22Rv1 (cell line): ENCODE results near the gene ANO2.

ENCODE experiments used
- CTCF ChIP-seq: fragments of 450-650 bp; IDR thresholded peaks from 2 replicates; pipeline ENCODE4 v1.5.1; 2017; ENCODE audit warnings: mild to moderate bottlenecking
- ZFX ChIP-seq: fragments of 450-650 bp; IDR thresholded peaks from 2 replicates; pipeline ENCODE4 v1.6.1; 2017; ENCODE audit warnings: antibody characterized with exemption, borderline replicate concordance

GRCh38 chr12:5916785-5917290 lies 28.2 kb downstream of the ANO2 start:
- TF ChIP-seq CTCF (no peak), ZFX (no peak)
